HG03196 (cell line): ENCODE measurements around the gene FRAS1.
"Not testable (repeated sequence)": the region's sequence is repeated elsewhere in the genome, so short reads cannot be mapped to it uniquely, and the experiment has no call there.

Experiments used
- ATAC-seq: cut with Tn5 transposase; IDR thresholded peaks from one replicate; pipeline ENCODE4 v1.9.1; 2021; ENCODE audit not compliant: unreplicated experiment

The FRAS1 gene

DNA sequence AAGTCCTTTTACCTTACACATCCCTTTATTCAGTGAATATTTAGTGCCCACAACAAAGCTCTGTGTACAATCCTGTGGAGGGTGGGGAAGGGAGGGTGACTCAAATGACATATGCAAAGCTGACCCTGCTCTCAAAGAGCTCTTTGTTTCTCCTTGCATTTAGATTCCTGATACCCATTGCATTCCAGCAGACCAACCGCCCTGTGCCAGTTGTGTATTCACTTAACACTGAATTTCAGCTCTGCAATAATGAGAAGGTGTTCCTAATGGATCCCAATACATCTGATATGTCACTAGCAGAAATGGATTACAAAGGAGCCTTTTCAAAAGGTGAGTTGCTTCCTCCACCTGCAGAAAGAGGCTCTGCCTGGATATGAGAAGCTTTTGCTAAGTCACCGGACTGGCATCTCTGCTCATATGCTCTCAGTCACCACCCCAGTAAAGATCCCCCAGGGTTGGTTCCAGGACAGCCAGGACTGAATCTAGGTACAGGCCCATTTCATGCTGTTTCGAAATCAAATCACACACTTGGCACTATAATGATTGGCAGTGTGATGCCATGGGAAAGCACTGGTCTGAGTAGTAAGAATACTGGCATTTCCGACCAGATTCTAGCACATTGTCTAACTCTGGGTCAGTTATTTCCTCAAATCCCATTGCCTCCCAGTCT is 477.3 kb downstream of the FRAS1 start:
- no peak for ATAC-seq

DNA sequence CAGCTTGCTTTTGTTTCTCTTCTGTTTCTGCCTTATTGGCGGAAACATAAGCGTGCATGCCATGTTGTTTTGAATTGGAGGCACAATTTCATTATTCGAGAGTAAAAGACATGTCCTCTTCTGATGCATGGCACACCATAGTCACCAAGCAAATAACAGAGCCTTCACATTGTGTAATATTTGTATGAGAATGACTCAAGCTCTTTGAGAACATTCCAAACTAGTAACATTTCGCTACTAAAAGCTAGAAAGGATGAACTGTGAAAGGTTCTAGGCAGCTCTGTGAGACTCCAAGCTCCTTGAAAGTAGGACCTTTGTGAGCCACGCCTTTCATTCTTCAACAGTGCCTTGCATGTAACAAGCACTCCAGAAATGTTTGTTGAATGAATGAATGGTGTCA is 485.2 kb downstream of the FRAS1 start:
- ATAC-seq = no peak

DNA sequence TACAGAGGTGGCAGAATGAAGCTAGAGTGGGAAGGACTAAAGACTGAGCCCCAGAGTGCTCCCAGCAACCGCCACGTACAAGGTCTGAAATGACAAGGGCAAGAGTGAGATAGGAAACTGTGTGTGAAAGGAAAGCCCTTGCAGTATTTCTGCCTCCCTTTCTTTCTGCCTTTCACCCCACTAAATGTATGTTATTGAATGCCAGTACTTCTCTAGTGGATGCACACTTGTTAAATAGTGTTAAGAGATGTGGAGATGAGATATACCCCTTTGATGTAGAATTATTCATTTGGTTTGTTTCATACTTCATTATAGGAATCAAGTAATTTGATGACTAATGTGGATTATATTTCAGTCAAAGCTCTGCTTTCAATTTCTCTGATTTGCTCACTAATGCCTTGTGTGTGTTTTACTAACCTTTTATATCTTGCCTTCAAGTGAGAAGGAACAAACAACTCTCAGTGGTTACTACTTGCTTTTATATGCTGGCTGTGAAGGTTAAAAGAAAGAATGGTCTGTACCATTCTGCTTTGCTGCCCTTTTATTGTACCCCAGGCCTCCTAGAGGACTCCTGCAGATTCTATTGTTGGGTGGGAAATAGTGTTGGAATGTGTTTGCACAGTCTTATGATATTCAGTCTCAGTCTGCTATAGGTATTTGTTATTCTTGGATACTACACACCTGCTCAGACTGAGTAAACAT is 486.5 kb downstream of the FRAS1 start:
- ATAC-seq = no peak

DNA sequence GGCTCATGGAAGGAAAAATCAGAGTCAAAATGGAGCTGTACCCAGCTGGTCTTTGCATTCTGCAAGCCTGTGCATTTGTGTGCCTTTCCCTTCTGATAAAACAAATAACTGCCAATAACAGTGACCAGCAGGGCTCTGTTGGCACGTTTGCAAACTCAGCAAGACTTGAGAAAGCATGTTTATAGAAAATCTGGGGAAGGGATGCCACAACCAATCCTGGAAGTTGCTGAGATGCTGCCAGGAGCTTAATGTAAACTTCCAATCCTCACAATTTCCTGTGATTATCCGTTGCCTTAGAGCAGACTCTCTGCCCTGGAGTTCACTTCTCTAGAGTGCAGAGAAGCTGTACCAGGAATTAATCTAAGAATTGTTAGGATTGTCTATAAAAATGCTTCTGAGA is 487.6 kb downstream of the FRAS1 start:
- ATAC-seq = no peak

DNA sequence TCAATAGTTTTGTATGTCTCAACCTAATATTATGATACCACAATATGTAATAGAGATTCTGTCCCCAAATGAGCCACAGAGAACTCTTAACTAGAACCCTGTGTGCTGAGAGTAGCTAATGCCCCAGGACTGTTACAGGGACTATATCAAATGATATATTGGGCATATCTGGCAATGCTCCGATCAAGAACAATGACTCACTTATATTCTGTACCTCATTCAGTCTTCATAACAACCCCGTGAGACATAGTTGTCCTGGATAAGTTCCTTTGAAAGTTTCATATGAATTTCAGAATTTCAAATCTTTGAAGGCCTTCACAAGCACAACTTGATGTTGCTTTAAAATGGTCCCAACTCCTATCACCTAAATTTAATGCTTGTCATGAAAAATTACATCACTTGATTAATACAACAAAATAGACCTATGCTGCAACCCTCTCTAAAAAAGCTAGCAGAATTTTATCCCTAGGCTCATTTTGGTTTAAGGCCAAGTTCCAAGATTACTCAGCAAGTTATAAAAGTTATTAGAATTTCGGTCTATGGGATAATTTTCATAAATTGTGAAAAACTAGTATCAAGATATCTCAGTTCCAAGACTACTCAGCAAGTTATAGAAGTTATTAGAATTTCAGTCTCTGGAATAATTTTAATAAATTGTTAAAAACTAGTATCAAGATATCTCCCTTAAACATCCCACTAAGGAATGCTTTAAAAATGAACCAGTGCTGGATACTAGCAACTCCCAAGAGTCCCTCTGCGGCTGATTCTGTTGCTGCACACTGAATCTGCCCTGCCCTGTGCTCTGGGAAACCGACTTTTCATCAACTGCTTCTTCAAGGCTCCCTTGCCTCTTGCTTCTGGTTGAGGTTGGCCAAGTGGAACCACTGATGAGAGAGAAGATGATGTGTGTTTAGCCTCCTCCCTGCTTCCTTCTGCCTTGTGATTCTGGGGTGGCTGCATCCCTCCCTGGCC is 488.4 kb downstream of the FRAS1 start:
- ATAC-seq = no peak

DNA sequence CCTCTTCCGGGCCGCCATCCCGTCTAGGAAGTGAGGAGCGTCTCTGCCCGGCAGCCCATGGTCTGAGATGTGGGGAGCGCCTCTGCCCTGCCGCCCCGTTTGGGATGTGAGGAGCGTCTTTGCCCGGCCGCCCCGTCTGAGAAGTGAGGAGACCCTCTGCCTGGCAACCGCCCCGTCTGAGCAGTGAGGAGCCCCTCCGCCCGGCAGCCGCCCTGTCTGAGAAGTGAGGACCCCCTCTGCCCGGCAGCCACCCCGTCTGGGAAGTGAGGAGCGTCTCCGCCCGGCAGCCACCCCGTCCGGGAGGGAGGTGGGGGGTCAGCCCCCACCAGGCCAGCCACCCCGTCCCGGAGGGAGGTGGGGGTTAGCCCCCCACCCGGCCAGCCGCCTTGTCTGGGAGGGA is 490.8 kb downstream of the FRAS1 start:
- not testable (repeated sequence) for ATAC-seq

DNA sequence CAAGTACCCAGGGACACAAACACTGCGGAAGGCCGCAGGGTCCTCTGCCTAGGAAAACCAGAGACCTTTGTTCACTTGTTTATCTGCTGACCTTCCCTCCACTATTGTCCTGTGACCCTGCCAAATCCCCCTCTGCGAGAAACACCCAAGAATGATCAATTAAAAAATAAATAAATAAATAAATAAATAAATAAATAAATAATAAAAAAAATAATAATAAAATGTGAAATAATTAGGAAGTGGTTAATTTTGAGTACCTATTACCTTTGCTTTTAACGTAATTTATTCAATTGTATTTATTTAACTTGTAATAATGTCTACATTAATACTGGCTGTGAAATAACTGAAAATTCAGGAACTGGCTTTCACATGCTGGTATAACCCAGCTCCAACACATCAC is 491.8 kb downstream of the FRAS1 start:
- not testable (repeated sequence) for ATAC-seq

DNA sequence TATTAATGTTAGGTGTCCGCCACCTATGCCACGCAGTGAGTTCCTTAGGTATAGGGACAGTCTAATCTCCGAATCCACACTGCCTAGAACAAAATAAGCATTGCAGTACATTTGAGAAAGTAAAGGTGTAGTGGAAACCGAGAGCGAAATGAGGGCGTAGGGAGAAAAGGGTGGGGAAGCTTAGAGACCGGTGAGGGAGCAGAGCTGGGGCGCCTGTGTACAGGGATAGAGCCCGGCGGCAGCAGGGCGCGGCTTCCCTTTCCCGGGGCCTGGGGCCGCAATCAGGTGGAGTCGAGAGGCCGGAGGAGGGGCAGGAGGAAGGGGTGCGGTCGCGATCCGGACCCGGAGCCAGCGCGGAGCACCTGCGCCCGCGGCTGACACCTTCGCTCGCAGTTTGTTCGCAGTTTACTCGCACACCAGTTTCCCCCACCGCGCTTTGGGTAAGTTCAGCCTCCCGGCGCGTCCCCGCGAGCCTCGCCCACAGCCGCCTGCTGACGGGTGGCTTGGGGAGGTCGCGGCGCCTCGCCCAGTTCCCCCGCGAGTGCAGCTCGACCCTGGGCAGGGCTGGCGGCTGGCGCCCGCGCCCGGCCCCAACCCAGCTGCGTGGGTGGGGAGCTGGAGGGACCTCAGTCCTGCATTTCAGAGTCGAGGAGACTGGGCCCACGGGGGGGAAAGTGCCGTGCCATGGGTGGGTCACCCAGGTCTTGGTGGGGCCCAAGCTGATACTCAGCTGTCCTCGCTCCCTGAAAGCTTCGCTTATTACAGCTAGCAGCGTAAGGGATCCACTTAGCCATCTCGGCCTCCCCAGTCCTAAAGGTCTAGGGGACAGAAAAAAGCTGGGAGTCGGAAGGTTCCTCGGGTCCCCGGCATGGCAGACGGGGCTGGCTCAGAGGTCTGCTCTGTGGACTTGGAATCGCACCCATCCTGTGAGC is 494.6 kb downstream of the FRAS1 start, which contains the start of gene ANXA3:
TSS of gene ANXA3 (plus strand) at position 351 of the 932 bp plus-strand sequence. CDS start 2,704 bp downstream, outside the sequence.
- no peak for ATAC-seq

DNA sequence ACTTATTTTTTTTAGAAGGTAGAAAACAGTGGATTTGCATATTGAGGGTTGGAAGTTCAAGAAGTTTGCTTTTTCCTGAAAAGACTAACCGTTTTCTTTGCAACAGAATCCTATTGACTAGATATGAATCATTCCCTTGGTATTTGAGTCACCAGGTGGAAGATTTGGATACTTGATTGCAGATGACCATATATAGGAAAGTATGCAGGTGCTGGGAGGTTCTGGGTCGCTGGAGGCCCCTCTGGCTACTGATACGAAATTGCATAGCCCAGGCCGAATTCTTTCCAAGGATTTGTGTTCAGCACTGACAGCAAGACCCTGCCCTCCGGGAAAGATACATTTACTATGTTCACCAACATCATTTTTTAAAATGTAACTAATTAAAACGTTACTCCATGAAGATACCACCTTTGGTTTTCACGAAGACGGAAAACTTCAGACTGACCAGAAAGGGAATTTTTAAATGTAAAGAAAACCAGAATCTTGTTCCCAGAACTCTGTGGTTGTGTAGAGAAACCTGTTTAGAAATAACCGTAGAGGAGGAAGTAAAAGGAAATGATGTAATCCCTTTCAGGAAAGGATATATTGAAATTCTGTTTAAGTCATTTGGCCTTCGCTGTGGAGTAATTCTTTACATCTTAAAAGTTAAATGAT is 495.4 kb downstream of the FRAS1 start:
- ATAC-seq = no peak

DNA sequence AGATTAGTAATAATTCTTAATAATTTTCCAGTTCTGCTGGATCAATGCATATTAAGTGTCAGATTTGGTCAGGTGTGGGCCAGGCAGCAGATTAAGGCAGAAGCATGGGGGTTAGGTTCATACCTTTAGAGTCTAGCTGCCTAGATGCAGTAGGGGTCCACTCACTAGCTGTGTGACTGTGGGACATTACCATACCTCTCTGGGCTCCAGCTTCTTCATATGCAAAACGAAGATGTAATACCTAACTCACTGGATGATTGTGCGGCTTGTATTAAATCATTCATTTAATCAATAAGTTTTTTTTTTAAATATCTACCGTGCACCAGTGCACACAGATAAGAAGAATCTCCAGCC is 495.9 kb downstream of the FRAS1 start:
- ATAC-seq = no peak

DNA sequence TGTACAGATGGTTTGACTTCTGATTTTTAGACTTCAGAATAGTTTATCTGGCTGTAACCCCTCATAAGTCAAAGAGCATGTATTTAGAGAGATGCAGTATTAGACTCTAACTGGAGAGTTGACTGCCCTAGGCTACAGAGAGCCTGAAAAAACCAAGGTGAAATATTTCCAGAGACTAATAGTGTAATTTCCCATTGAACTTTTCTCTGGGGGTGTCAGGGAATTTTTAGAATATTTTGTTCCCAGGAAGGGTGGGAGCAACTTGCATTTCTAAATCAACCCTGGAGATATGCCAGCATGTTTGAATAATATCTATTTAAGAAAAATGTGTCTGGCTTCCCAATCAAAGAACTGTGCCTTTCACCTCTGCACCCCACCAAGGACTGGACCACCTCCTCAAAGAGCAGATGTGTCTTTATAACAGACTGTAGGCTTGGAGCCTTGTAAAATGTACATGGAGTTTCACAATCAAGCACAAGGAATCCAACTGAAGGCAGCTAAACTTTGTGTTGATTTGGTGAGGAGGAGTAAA is 496.5 kb downstream of the FRAS1 start:
- ATAC-seq = no peak

DNA sequence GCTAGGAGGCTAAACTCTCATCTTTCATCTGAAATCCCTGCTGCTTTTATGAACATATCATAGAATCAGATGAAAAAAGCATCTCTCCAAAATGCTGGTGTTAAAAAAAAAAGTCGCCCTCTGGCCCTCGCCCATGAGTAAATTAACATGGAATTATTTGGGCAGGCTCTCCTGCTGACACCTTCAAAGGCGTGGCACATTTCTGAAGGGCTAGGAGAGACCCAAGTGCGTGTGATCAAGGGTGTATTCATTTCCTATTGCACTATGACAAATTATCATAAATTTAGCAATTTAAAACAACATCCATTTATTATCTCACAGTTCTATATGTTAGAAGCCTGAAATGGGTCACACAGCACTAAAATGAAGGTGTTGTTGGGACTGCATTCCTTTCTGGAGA is 499.5 kb downstream of the FRAS1 start:
- ATAC-seq = no peak

DNA sequence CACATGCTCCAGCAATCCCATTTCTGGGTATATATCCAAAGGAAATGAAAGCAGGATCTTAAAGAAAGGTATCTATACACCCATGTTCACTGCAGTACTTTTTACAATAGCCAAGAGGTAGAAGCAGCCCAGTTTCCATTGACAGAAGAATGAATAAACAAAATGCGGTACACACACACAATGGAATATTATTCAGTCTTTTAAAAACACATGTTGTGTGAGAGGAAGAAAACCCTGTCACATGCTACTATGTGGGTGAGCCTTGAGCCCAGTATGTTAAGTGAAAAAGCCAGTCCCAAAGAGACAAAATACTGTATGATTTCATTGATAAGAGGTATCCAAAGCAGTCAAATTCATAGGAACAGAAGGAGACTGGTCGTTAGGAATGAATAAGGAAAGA is 500.7 kb downstream of the FRAS1 start:
- ATAC-seq = no peak

DNA sequence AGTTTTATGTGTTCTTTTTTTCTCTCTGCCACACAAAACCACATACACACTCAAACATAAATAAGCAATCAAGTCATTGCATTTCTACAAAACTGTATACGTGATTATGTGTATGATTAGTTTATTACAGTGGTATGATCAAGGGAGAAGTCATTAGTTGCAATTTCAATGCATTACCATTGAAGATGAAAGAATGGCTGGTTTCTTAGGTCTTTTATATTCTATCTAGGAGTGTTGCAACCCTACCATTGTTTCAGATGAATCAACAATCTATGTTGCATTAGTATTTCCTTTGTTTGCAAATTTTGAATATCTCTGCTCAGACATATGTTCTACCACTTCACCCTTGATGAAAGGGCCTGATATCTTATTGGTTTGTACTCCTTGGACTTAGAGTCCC is 501.3 kb downstream of the FRAS1 start:
- ATAC-seq = no peak

DNA sequence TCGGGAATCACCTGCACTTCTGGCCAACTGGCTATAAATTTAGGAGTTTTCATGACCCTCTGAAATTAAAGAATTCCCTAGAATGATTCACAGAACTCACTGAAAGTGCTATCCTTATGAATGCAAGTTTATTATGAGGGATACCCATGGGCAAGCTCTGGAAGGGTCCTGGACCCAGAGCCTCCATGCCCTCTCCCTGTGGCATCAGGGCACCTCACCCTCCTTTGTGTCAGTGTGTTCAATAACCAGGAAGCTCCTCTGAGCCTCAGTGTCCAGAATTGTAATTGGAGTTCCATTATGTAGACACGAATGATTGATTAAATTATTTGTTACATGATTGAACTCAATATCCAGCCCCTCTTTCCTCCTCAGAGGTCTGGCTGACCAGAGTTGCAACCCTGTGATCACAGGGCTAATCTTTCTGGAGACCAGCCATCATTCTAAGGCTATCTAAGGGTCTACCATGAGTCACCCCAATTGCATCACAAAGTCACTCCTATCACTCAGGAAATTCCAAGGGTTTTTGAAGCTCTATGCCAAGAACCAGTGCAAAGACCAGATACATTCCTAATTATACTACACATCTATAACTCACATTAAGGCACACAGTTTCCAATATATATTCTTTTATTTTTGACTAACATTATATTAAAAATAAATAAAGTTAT is 503.3 kb downstream of the FRAS1 start:
- no peak for ATAC-seq

DNA sequence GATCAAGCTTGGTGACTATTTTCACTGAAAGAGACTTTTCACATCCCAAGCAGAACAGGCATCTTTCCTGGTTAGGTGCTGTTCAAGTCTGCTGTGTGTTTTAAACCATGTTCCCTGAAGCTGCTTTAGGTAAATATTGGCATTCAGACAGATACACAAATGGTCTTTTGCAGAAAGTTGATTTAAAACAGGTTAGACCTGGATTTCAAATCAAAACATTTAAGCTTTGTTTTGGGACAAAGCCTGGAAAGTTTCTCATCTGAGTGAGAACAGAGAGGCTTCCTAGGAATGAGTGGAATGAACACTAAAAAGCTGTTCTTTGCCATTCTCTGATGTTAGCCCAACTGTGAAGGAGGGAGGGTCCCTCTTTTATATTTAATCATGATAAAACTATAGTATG is 504.6 kb downstream of the FRAS1 start:
- ATAC-seq = no peak

DNA sequence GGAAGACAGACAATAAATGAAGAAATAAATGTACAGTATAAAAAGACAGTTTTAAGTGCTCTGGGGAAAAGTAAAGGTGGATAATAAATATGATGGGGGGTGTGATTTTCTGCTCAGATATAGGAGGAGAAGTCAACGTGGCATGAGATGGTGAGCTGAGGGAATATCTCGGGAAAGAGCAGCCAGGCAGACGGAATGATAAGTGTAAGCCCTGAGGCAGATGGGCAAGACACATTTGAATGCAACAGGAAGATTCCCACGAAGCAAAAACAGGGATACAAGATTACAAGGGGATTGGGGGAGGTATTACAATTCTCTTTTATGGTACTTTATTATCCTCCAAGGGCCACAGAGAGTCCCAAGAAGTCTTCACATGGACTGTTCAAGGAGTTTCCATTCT is 505.6 kb downstream of the FRAS1 start:
- ATAC-seq = no peak

DNA sequence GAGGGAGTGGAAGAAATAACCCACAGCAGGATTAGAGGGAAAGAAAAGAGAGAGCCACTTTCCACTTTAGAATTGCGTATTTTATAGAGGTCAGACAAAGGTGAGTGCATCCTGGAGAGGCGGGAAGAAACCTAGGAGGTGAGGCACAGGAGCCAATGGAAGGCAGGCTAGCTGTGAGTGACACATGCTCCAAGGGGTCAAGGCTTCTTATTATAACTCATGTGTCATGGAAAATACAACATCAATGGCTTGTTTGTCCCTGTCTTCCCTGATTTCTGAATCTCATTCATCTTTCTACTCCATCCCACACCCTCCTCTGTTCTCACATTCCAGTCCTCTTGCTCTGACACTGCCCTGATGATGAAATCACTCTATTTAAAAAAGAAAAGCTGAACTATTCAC is 508.8 kb downstream of the FRAS1 start:
- no peak for ATAC-seq

DNA sequence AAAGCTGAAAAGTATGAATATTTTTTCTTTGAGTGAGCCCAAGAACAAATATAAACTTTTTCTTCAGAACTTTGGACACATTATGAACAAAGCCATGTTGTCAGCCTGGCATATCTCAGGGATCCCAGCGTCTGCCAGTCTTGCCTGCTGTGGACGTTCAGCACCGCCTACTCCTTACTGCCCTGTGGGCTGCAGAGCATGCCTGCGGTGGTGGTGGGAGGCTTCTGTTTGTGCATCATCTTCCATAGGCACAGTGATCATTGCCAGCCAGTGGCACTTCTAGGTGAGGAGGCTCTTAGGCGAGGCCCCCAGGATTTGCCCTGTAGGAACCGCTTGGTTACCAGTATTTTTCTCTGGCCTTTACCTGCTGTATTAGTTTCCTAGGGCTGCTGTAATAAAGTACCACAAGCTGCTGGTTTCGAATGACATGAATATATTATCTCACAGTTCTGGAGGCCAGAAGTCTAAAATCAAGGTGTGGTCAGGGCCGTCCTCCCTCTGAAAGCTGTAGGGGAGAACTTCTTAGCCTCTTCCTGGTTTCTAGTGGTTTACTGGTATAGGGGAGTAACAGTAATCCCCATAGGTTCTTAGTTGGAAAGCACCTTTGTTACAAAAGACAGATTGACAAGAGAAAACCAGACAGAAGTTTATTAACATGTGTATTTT is 509.8 kb downstream of the FRAS1 start:
- peak; percentile 67 for ATAC-seq
